GM19397 (cell line): ENCODE results near the gene YKT6.

Experiments
- ATAC-seq: cut with Tn5 transposase; IDR thresholded peaks from one replicate; pipeline ENCODE4 v1.9.1; 2021; ENCODE audit warnings: mild to moderate bottlenecking, moderate library complexity; ENCODE audit not compliant: unreplicated experiment

YKT6 gene

GRCh38 chr7:44217223-44217714, 16.5 kb downstream of the YKT6 start:
- ATAC-seq = no peak

DNA sequence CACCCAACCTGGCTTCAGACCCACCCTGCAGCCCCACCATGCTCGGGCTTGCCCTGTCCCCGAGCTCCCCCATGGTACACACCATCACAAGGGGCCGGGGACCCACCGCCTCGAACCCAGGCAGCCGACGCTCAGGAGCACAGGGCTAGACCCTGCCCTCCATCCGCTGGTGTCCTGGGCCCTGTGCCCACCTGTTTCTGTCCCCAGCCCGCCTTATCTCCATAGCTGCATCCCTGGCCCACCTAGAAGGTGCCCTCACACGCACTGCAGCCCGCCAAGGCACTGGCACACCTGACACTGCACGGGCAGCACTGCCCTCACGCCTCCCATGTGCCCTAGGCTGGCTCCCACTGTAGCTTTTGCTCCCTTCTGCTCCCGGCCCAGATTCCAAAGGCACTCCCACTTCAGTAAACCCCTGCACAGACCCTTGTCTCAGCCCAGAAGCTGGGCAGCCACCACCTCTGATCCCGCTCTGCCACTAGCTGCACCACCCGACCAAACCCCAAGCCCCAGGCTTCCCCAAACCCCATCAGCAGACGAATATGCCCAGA, 17.1 kb downstream of the YKT6 start:
- ATAC-seq = no peak

- no peak for ATAC-seq
Observed at GRCh38 chr7:44218418-44219201, 17.8 kb downstream of the YKT6 start.

DNA sequence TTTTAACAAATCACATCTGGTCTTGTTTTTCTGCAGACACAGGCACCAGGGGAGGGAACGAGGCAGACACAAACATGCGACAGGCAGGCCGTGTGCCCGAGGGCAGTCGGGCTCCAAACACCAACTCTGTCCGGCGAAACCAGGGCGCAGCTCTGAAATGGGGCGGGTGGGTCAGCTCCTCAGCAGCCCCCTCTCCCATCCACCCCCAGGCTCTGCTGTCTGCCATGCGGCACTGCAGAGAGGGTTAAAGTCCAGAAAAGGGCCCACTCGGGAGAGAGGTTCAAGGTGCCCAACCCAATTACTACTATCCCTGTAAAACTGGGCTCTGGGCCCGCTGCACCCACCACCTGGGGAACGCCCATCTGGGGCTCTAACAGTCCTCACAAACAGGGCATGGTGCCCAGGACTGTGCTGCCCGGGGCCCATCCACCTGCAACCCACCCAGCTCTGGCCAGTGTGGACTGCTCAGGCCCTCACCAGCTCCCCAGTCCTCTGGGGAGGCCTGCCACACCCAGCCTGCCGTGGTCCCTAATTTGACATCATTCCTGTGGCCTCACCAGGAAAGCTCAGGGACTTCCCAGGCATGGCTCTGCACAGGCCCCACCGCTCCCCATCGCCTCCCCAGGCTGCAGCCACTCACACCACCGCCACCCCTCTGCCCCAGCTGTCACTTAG, 18.7 kb downstream of the YKT6 start:
- ATAC-seq = no peak

- ATAC-seq = no peak
Observed at GRCh38 chr7:44220046-44220357, 19.2 kb downstream of the YKT6 start.

DNA sequence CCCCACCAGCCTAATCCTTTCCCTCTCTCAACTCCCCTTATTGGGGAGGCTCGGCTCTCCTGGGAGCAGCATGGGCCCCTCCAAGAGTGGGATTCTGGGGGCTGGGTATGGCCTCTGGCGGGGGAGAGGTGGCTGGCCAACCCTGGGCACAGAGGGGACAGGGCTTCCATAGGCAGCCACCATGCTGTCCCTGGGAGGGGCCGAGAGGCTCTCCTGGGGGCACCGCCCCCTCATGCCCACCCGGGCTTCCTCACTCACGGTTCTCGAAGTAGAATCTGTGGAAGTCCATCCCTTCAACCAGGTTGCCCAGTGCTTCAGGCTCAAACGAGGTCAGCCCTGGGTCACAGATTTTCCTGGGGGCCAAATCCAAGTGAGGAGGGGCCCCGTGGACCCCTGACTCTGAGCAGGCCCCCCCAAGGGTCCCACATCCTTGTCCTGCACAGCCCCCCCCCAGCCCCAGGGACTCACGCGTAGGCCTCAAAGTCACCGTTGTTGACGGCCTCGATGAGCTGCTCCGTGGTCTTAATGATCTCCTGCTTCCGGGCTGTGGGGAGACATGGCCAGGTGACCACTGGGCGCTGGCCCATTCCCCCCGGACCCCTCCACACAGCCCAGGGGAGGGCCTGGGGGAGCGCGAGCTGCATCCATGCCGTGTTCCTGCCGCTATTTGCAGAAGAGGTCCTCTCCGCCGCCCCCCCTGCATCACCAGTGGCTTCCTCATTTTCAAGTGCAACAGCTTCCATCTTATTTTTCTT, 19.8 kb downstream of the YKT6 start:
- no peak for ATAC-seq

DNA sequence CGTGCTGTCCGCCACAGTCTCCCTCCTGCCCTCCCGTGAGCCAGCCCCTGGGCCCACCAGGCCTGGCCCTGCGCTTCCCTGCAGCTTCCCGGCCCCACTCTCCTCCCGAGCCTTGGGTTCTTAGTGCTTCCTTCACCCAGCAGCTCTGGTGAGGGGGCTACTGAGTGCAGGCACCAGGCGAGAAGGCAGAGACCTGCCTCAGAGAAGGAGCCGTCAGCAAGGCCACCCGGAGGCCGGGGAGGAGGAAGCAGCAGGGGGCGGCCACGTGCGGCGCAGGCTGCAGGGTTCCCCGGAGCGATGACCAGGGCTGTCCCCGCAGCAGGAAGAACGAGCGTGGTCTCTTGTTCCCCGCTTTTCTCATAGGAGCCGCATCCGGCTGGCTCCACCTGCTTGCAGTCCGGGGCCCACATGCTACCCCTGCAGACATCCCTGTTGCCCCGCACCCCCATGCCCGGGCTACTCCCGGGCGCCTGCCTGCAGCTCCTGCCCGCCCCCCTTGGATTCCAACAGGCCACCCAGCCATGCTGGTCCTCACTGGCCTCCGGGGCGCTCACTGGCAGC, 20.5 kb downstream of the YKT6 start:
- ATAC-seq = no peak

GRCh38 chr7:44222074-44222473, 21.3 kb downstream of the YKT6 start:
- no peak for ATAC-seq

DNA sequence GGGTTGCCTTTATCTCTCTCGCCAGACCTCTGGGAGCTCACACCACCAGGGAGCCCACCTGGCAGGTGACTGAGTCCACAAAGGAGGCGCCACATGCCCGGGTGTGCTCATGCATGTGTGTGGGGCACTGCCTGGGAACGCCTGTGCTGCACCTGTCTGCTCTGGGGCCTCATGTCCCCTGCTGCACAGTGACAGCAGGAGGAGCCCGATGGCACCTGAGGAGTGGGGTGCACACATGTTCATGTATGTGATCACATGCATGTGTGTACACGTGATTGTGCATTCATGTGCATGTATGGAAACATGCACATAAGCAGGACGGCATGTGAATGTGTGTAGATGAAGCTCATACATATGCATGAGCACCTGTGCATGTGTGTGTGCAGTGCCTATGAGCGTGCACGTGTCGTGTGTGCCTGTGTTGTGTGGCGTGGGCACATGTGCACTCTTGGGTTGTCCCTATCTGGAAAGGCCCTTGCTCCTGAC, 22.0 kb downstream of the YKT6 start:
- ATAC-seq = no peak

- no peak for ATAC-seq
Observed at GRCh38 chr7:44223362-44224079, 22.7 kb downstream of the YKT6 start.

DNA sequence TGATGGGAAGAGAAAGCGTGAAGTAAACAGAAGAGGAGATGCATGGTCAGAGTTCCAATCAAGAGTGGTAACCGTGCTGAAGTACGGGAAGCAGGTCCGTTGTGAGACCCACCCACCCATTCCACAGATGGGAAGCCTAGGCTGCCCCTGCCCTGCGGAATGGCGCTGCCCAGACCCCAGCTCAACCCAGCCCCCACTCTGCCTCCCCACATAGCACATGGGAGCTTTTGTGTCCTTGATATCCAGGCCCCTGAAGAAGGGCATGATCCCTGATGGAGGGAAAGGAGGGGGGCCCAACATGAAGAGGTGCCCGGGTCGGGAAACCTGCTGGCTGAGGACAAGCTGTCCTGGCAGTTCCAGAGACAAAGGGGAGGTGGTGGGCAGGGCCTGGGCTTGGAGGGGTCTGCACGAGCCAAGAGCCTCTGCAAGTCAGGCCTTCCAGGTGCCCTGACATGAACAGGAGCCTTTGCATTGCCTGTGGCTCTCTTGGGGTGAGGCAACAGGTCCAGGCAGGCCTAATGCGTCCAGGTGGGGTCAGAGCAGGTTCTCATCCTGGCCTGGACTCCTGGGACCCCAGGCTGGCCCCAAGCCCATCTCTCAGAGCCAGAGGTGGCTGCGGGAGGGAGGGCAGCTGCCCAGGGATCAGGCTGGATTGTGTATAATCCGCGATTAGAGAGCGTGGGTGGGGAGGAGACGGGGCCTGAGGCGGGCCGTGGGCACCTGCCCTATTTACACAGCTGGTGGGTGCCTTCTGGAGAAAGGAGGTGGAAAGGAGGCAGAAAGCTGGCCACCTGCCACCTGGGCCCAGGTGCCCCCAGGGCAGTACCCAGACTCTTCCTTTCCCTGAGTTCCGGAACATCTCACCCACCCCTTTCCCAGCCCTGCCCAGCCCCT, 23.5 kb downstream of the YKT6 start:
- ATAC-seq = no peak

DNA sequence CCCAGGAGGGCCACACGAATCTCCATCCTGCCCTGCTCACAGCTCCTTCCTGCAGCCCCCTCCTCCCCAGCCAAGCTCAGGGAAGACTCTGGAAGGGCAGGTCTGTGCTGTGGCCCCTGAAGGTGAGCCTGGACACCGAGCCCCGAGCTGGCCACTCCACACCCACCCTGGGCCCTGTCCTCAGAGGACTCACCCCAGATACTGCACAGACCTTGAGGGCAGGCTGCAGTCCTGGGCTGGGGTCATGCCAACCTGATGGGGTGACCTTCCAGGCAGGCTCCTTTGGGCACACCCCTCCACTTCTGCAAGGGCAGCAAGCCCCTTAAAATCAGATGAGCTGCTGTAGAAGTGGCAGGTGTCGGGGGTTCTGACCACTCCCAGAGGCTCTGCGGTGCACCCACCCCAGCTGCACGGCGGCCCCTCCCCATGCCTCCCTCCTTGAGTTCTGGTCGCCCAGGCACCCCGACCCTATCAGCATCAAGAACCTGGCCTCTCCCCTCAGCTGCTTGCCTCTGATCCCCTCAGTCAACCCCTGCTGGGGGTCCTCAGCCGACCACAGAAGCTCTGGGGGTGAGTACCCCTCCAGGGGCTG, 24.3 kb downstream of the YKT6 start:
- no peak for ATAC-seq

GRCh38 chr7:44225566-44226395, 25.0 kb downstream of the YKT6 start:
- ATAC-seq = no peak

DNA sequence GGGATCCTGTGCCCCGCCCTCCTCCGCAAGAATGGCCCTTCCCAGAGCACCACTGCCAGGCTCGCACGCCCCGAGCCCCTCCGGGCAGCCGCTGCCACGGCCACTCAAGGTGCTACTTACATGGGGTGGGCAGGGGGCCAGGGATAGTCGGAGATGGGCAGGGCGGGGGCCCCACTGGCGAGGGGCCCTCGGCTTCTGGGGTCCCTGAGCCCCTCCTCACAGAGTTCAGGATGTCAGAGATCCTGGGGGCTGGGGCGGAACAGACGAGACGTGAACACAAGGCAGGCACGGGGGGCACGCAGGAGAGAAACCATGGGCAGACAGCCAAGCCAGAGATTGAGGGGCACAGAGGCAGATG, 25.6 kb downstream of the YKT6 start:
- no peak for ATAC-seq

DNA sequence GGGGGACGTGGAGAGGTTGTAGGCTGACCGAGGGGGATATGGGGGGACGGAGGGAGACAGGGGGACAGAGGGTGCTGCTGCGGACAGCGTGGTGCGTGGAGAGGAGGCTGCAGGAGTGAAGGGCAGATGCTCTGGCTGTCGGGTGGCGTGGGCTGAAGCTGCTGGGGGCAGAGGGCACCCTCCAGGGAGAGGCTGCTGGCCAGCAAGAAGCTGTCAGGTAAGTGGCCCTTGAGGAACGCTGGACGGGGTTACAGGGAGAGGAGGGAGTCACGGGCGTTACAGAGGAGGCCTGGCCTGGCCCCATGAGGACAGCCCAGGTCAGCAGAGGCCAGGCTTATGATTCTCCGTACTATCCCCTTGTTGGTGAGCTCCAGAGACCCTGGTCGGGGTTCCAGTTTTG, 27.1 kb downstream of the YKT6 start:
- ATAC-seq = no peak

GRCh38 chr7:44228571-44229350, 28.0 kb downstream of the YKT6 start:
- no peak for ATAC-seq

DNA sequence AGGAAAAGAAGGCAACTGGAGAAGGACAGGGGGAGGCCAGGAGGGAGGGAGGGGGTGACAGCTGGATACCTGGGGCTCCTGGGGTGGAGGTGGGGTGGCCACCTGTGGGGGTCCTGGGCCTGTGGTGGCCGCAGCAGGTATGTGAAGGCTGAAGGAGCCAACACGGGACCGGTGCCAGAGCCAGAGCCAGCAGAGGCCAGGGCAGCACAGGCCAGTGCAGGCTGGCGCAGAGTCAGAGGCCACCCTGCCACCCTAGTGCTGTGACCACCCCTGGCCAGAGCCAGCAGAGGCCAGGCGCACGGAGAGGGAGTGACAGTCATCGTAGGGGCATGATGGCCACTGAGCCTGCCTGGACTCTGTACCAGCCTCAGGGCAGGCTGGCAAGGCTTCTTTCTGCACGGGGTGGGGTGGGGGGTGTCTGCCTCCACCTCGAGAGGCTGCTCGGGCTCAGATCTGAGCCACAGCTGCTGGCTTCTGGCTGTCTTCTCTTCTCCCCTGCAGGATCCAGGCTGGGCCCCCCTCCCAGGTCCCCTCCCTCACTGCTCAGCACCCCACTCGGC, 28.8 kb downstream of the YKT6 start:
- ATAC-seq = no peak
